Fibroblast of lung (primary cell): ENCODE data around the gene IGFBP5.

Source experiments
- CTCF ChIP-seq, 2 donors: IDR thresholded peaks in 1 of 2; conservative IDR thresholded peaks in 1 of 2; 1 replicate in 1 of 2; 2 replicates in 1 of 2; pipeline ENCODE4 v1.5.1; 2011 to 2012; ENCODE audit warnings: low read length in 2 of 2, control low read depth in 1 of 2, inconsistent platforms in 1 of 2, low read depth in 1 of 2, mild to moderate bottlenecking in 1 of 2
- EZH2 ChIP-seq: IDR thresholded peaks from 2 replicates; pipeline ENCODE4 v1.5.1; 2012; ENCODE audit warnings: low read length, control low read depth, mild to moderate bottlenecking; ENCODE audit errors: missing control alignments

GRCh38 chr2:216661639-216662375 is 33.5 kb downstream of the IGFBP5 start:
- no peak for TF ChIP-seq CTCF (conservative IDR thresholded peaks at IDR 0.05 in 1 of 2, IDR thresholded peaks at IDR 0.05 in 1 of 2; ENCODE audit: low read depth in 1 of 2, low read length in 2 of 2)
- TF ChIP-seq EZH2, result no peak
